H9 (cell line): Measurements from ENCODE around the gene FUZ. TPM values are rescaled to one million over a fixed set of nuclear protein-coding genes. Genes with fewer than 3 reads are reported as not detected.
A peak's percentile ranks its signal among the peaks of the same experiment; 100 is the strongest.

Experiments
- DNase-seq: peaks from one replicate; pipeline ENCODE4 v3.0.0-alpha.2; 2017
- H2AFZ ChIP-seq: one replicate; pipeline ENCODE4 v1.6.1; 2013; ENCODE audit warnings: mild to moderate bottlenecking, low read length, control low read depth, moderate library complexity
- H2AK5ac ChIP-seq: 2 replicates; pipeline ENCODE4 v1.6.1; 2013; ENCODE audit warnings: low read length, control low read depth, mixed read lengths; ENCODE audit not compliant: insufficient read length
- H2BK120ac ChIP-seq: one replicate; pipeline ENCODE4 v1.6.1; 2013; ENCODE audit warnings: low read depth, mild to moderate bottlenecking, low read length, control low read depth, inconsistent platforms; ENCODE audit not compliant: poor library complexity, severe bottlenecking
- H2BK12ac ChIP-seq: 2 replicates; pipeline ENCODE4 v1.6.1; 2013; ENCODE audit warnings: low read length, control low read depth, mixed read lengths, low read depth; ENCODE audit not compliant: insufficient read length
- H2BK15ac ChIP-seq: 2 replicates; pipeline ENCODE4 v1.6.1; 2013; ENCODE audit warnings: low read depth, low read length, control low read depth
- H2BK20ac ChIP-seq: one replicate; pipeline ENCODE4 v1.6.1; 2013; ENCODE audit warnings: low read depth, mild to moderate bottlenecking, low read length, control low read depth, inconsistent platforms; ENCODE audit not compliant: poor library complexity, severe bottlenecking
- H2BK5ac ChIP-seq: 2 replicates; pipeline ENCODE4 v1.6.1; 2013; ENCODE audit warnings: low read length, control low read depth, mixed read lengths; ENCODE audit not compliant: insufficient read length
- H3K14ac ChIP-seq: 2 replicates; pipeline ENCODE4 v1.6.1; 2013; ENCODE audit warnings: low read length, control low read depth; ENCODE audit not compliant: insufficient read depth
- H3K18ac ChIP-seq: 2 replicates; pipeline ENCODE4 v1.6.1; 2013; ENCODE audit warnings: low read depth, mild to moderate bottlenecking, mixed read lengths, low read length, control low read depth; ENCODE audit not compliant: insufficient read length
- H3K23ac ChIP-seq: 2 replicates; pipeline ENCODE4 v1.6.1; 2013; ENCODE audit warnings: low read length, control low read depth, mixed read lengths, low read depth; ENCODE audit not compliant: insufficient read length
- H3K23me2 ChIP-seq: 2 replicates; pipeline ENCODE4 v1.6.1; 2013; ENCODE audit warnings: low read depth, mild to moderate bottlenecking, mixed read lengths, low read length, control low read depth; ENCODE audit not compliant: insufficient read length, poor library complexity, severe bottlenecking
- H3K27ac ChIP-seq: 2 replicates; pipeline ENCODE4 v1.5.1; 2013; ENCODE audit warnings: low read length, control low read depth, mixed read lengths, low read depth; ENCODE audit not compliant: insufficient read length
- H3K27me3 ChIP-seq: 2 replicates; pipeline ENCODE4 v1.6.1; 2013; ENCODE audit warnings: low read length, control low read depth, inconsistent platforms; ENCODE audit not compliant: insufficient read depth
- H3K4ac ChIP-seq: 2 replicates; pipeline ENCODE4 v1.6.1; 2013; ENCODE audit warnings: low read depth, mild to moderate bottlenecking, control low read depth, inconsistent platforms, low read length, moderate library complexity
- H3K4me1 ChIP-seq: 2 replicates; pipeline ENCODE4 v1.6.1; 2013; ENCODE audit warnings: low read length, control low read depth, inconsistent platforms; ENCODE audit not compliant: insufficient read depth
- H3K4me2 ChIP-seq: 2 replicates; pipeline ENCODE4 v1.6.1; 2013; ENCODE audit warnings: low read length, control low read depth, mixed read lengths; ENCODE audit not compliant: insufficient read length, insufficient read depth
- H3K56ac ChIP-seq: 2 replicates; pipeline ENCODE4 v1.6.1; 2013; ENCODE audit warnings: low read depth, mild to moderate bottlenecking, mixed read lengths, low read length, control low read depth; ENCODE audit not compliant: insufficient read length
- H3K79me1 ChIP-seq: 2 replicates; pipeline ENCODE4 v1.6.1; 2013; ENCODE audit warnings: low read depth, mild to moderate bottlenecking, moderate library complexity, low read length, control low read depth, inconsistent platforms; ENCODE audit not compliant: insufficient read depth, poor library complexity, severe bottlenecking
- H3K79me2 ChIP-seq: 2 replicates; pipeline ENCODE4 v1.6.1; 2013; ENCODE audit warnings: low read length, control low read depth, inconsistent platforms; ENCODE audit not compliant: insufficient read depth
- H3K9ac ChIP-seq: 2 replicates; pipeline ENCODE4 v1.6.1; 2013; ENCODE audit warnings: low read length, control low read depth, mixed read lengths; ENCODE audit not compliant: insufficient read length; ENCODE audit errors: extremely low read depth
- H3K9me3 ChIP-seq: one replicate; pipeline ENCODE4 v1.6.1; 2013; ENCODE audit warnings: low read depth, low read length, inconsistent platforms; ENCODE audit not compliant: control insufficient read depth
- H3T11ph ChIP-seq: one replicate; pipeline ENCODE4 v1.6.1; 2013; ENCODE audit warnings: mild to moderate bottlenecking, low read length, control low read depth, inconsistent platforms
- H4K20me1 ChIP-seq: one replicate; pipeline ENCODE4 v1.6.1; 2013; ENCODE audit not compliant: control insufficient read depth, insufficient read length, insufficient read depth
- H4K5ac ChIP-seq: 2 replicates; pipeline ENCODE4 v1.6.1; 2013; ENCODE audit warnings: low read depth, mild to moderate bottlenecking, mixed read lengths, low read length, control low read depth; ENCODE audit not compliant: insufficient read length
- H4K8ac ChIP-seq: replicated peaks from 2 replicates; pipeline ENCODE4 v1.6.1; 2013; ENCODE audit warnings: low read length, control low read depth, mixed read lengths, low read depth; ENCODE audit not compliant: insufficient read length
- H4K91ac ChIP-seq: 2 replicates; pipeline ENCODE4 v1.6.1; 2013; ENCODE audit warnings: low read depth, mild to moderate bottlenecking, moderate library complexity, mixed read lengths, low read length, control low read depth; ENCODE audit not compliant: insufficient read length
- H3K27ac Mint-ChIP-seq, 3 experiments: 2 replicates in 2 of 3; 3 replicates in 1 of 3; pipeline ENCODE4 v1.8.0; 2020 to 2021; ENCODE audit warnings: mixed read lengths in 3 of 3, mild to moderate bottlenecking in 1 of 3, moderate library complexity in 1 of 3
- H3K27me3 Mint-ChIP-seq: 2 replicates; pipeline ENCODE4 v1.8.0; 2021; ENCODE audit warnings: low read depth, mild to moderate bottlenecking, moderate library complexity, mixed read lengths
- H3K36me3 Mint-ChIP-seq, 3 experiments: 2 replicates in 2 of 3; 3 replicates in 1 of 3; pipeline ENCODE4 v1.8.0; 2020 to 2021; ENCODE audit warnings: low read depth in 3 of 3, mixed read lengths in 3 of 3; ENCODE audit not compliant: insufficient read depth in 1 of 3
- H3K4me1 Mint-ChIP-seq, 2 experiments: 2 replicates each; pipeline ENCODE4 v1.8.0; 2020; ENCODE audit warnings: mixed read lengths in 2 of 2
- H3K4me3 Mint-ChIP-seq, 2 experiments: 2 replicates in 1 of 2; 3 replicates in 1 of 2; pipeline ENCODE4 v1.8.0; 2020 to 2021; ENCODE audit warnings: mild to moderate bottlenecking in 2 of 2, mixed read lengths in 2 of 2, moderate library complexity in 1 of 2
- H3K9me3 Mint-ChIP-seq, 2 experiments: 2 replicates in 1 of 2; 3 replicates in 1 of 2; pipeline ENCODE4 v1.8.0; 2020; ENCODE audit warnings: mild to moderate bottlenecking in 2 of 2, mixed read lengths in 2 of 2, moderate library complexity in 1 of 2
- WGBS: extraction: QIAGEN DNeasy Blood & Tissue Kit; methylation state at CpG from one replicate; pipeline ENCODE4 v1.1.7; 2013; ENCODE audit warnings: missing lambda C conversion rate, low lambda C conversion rate, mixed read lengths; ENCODE audit not compliant: insufficient read length; ENCODE audit errors: extremely low coverage; 5-methylcytosine and 5-hydroxymethylcytosine counted together
- total RNA-seq: library from RNA; stranded (reverse); gene quantifications from 2 replicates; pipeline ENCODE4 v1.2.1, GENCODE V29; 2021
- TF ChIP-seq, protein P1 (sequence below): fragments of 200-600 bp; sonication (generic); conservative IDR thresholded peaks from 3 replicates; pipeline ENCODE4 v1.8.0; 2021; ENCODE audit warnings: antibody characterized with exemption, mild to moderate bottlenecking

Gene FUZ
- total RNA-seq, 1 experiment from 2014 or later: 25.1 TPM

DNA sequence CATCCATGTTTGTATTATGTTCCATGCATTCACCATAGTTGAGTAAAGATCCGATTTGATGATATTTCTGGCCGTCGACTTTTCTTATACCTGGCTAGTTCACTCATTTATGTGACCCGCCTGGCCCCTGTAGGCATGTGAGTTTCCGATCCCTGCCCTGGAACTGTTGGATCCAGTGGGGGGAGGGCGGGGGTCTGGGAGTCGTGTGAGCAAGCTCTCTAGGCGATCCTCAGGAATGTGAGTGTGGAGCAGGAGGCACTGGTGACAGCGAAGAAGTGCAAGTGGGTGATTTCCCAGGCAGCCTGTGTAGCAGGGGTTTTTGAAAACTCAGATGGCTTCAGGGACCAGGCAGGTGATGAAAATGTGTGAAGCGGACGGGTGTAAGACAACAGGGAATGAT lies 27.2 kb upstream of the FUZ start:
- H2BK120ac ChIP-seq: no peak overlapping the region
- no peak overlapping the region for H3T11ph ChIP-seq
- H3K27ac ChIP-seq: no peak overlapping the region
- no peak overlapping the region for H3K14ac ChIP-seq
- Mint-ChIP-seq H3K4me3 (no peak overlapping the region), H3K36me3 (peaks cover 6 to 44% (median 41%) of the 10 kb centered on the region in 3 experiments), H3K9me3 (no peaks in the 10 kb centered on the region), H3K4me1 (peaks cover 0 to 5% of the 10 kb centered on the region in 2 experiments; a peak in 2 of 4 replicates), H3K27ac (peak overlapping the region in 2 of 3 experiments; percentile 17 to 49; a peak in 1 of 7 replicates), H3K27me3 (peaks cover 1% of the 10 kb centered on the region; the same call in 1 of the 2 replicates)
- no peak overlapping the region for H4K5ac ChIP-seq
- no peak overlapping the region for H3K18ac ChIP-seq
- no peaks in the 10 kb centered on the region for H3K23me2 ChIP-seq
- no peak overlapping the region for H2AFZ ChIP-seq
- H3K79me1 ChIP-seq: no peaks in the 10 kb centered on the region
- no peak overlapping the region for H3K4me2 ChIP-seq
- no peak overlapping the region for H3K4ac ChIP-seq
- no CpG with 5 or more reads among the region's 11 CpGs for WGBS
- H2AK5ac ChIP-seq: no peak overlapping the region
- no peak overlapping the region for H3K9ac ChIP-seq
- no peak overlapping the region for H2BK20ac ChIP-seq
- no peak overlapping the region for H2BK5ac ChIP-seq
- no peak overlapping the region for H3K23ac ChIP-seq
- H3K79me2 ChIP-seq: no peaks in the 10 kb centered on the region
- H3K27me3 ChIP-seq: no peaks in the 10 kb centered on the region
- no peak overlapping the region for H4K8ac ChIP-seq
- no peaks in the 10 kb centered on the region for H3K4me1 ChIP-seq
- H4K91ac ChIP-seq: no peak overlapping the region
- no peak overlapping the region for H2BK15ac ChIP-seq
- H4K20me1 ChIP-seq: no peaks in the 10 kb centered on the region
- no peak for DNase-seq
- H3K56ac ChIP-seq: no peak overlapping the region
- TF ChIP-seq, protein P1, sequence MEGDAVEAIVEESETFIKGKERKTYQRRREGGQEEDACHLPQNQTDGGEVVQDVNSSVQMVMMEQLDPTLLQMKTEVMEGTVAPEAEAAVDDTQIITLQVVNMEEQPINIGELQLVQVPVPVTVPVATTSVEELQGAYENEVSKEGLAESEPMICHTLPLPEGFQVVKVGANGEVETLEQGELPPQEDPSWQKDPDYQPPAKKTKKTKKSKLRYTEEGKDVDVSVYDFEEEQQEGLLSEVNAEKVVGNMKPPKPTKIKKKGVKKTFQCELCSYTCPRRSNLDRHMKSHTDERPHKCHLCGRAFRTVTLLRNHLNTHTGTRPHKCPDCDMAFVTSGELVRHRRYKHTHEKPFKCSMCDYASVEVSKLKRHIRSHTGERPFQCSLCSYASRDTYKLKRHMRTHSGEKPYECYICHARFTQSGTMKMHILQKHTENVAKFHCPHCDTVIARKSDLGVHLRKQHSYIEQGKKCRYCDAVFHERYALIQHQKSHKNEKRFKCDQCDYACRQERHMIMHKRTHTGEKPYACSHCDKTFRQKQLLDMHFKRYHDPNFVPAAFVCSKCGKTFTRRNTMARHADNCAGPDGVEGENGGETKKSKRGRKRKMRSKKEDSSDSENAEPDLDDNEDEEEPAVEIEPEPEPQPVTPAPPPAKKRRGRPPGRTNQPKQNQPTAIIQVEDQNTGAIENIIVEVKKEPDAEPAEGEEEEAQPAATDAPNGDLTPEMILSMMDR: no peak
- no peak overlapping the region for H2BK12ac ChIP-seq
- H3K9me3 ChIP-seq: no peaks in the 10 kb centered on the region
